Measurements from ENCODE around the gene OR9Q1. TPM values are rescaled to one million over a fixed set of nuclear protein-coding genes. Genes with fewer than 3 reads are reported as not detected.
"Not testable (repeated sequence)": the region's sequence is repeated elsewhere in the genome, so short reads cannot be mapped to it uniquely, and the experiment has no call there.

OR9Q1 gene
- polyA plus RNA-seq, 1 donor (not counting 4 experiments of a cell fraction or from before 2014, with no cell fraction given), result not detected

DNA sequence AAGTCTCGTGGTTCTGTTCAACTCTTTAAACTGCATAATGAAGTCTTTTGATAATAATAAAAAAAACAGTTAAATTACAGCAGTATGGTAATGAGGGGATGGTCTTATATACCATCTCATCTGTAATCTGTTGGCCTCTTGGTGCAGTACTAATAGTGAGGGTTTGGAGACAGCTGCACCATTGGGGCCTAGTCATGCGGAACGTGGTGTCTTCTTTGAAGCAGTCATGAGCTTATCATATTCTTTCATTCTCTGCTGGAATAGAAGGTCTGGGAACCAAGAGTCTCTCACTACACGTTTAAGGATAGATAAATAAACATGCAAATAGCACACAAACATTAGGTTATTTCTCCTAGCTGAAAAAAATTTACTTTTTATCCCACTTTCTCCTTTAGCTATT lies 40.9 kb upstream of the OR9Q1 start:
- Histone ChIP-seq H3K4me1 (ENCODE audit: control insufficient read depth, extremely low read depth, insufficient read depth, low read length) (no peaks in the 10 kb centered on the region), H3K27ac (ENCODE audit: control insufficient read depth, insufficient read depth, low read length) (no peak overlapping the region), H3K9ac (ENCODE audit: control insufficient read depth, extremely low read depth, insufficient read depth, low read length) (no peak overlapping the region), H3K36me3 (ENCODE audit: control insufficient read depth in 2 of 2, extremely low read depth in 1 of 2, insufficient read depth in 2 of 2, low read length in 2 of 2) (no peaks in the 10 kb centered on the region), H3K27me3 (ENCODE audit: control insufficient read depth, extremely low read depth, insufficient read depth, low read length) (no peaks in the 10 kb centered on the region), H3K9me3 (ENCODE audit: control insufficient read depth, low read depth, low read length) (no peaks in the 10 kb centered on the region), H2AFZ (ENCODE audit: control insufficient read depth, low read length) (no peak overlapping the region), H3K4me3 (ENCODE audit: control insufficient read depth in 2 of 3, extremely low read depth in 1 of 3, insufficient read depth in 2 of 3, low read depth in 1 of 3, low read length in 3 of 3) (no peak overlapping the region), H3K9me1 (ENCODE audit: control insufficient read depth, extremely low read depth, insufficient read depth, low read length) (no peaks in the 10 kb centered on the region), H3K79me2 (ENCODE audit: control insufficient read depth, insufficient read depth, low read length) (no peaks in the 10 kb centered on the region), H3K4me2 (ENCODE audit: control insufficient read depth, extremely low read depth, insufficient read depth, low read depth, low read length) (no peak overlapping the region), H4K20me1 (ENCODE audit: control insufficient read depth, extremely low read depth, insufficient read depth, low read length) (no peaks in the 10 kb centered on the region)
- FAIRE-seq (no peak), DNase-seq (ENCODE audit: low read depth, low spot score) (no peak)
- dilution Hi-C loops (cut with MboI; ENCODE audit: extremely low pct_ligation_motif_present, low sequenced_read_pairs), result no loop called here
- TF ChIP-seq, protein P1, sequence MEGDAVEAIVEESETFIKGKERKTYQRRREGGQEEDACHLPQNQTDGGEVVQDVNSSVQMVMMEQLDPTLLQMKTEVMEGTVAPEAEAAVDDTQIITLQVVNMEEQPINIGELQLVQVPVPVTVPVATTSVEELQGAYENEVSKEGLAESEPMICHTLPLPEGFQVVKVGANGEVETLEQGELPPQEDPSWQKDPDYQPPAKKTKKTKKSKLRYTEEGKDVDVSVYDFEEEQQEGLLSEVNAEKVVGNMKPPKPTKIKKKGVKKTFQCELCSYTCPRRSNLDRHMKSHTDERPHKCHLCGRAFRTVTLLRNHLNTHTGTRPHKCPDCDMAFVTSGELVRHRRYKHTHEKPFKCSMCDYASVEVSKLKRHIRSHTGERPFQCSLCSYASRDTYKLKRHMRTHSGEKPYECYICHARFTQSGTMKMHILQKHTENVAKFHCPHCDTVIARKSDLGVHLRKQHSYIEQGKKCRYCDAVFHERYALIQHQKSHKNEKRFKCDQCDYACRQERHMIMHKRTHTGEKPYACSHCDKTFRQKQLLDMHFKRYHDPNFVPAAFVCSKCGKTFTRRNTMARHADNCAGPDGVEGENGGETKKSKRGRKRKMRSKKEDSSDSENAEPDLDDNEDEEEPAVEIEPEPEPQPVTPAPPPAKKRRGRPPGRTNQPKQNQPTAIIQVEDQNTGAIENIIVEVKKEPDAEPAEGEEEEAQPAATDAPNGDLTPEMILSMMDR (optimal IDR thresholded peaks at IDR 0.05 in 1 of 3, IDR thresholded peaks at IDR 0.05 in 1 of 3, conservative IDR thresholded peaks at IDR 0.05 in 1 of 3; ENCODE audit: extremely low read depth in 1 of 3, insufficient read depth in 2 of 3, low read length in 3 of 3), result no peak
- no peak for TF ChIP-seq EZH2 (IDR thresholded peaks at IDR 0.05; ENCODE audit: low read length)

DNA sequence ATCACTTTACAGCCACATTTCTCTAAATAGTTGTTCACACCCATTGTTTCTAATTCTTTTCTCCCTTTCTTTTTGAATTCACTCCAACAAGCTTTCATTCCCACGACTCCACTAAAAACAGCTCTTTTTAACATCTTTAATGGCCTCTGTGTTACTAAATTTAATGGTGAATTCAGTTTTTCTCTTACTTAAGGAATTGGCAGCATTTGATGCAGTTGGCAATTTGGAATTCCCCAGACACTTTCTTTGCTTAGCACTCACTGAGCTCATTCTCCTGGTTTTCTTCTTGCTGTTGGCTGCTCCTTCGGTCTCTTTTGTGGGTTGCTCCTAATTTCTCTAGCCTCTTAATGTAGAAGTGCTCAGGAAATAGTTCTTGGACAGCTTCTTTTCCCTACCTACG lies 40.5 kb upstream of the OR9Q1 start:
- Histone ChIP-seq H3K9me1 (ENCODE audit: control insufficient read depth, extremely low read depth, insufficient read depth, low read length) (no peaks in the 10 kb centered on the region), H4K20me1 (ENCODE audit: control insufficient read depth, extremely low read depth, insufficient read depth, low read length) (no peaks in the 10 kb centered on the region), H3K9me3 (ENCODE audit: control insufficient read depth, low read depth, low read length) (no peaks in the 10 kb centered on the region), H3K4me1 (ENCODE audit: control insufficient read depth, extremely low read depth, insufficient read depth, low read length) (no peaks in the 10 kb centered on the region), H3K4me2 (ENCODE audit: control insufficient read depth, extremely low read depth, insufficient read depth, low read depth, low read length) (no peak overlapping the region), H3K79me2 (ENCODE audit: control insufficient read depth, insufficient read depth, low read length) (no peaks in the 10 kb centered on the region), H3K9ac (ENCODE audit: control insufficient read depth, extremely low read depth, insufficient read depth, low read length) (no peak overlapping the region), H2AFZ (ENCODE audit: control insufficient read depth, low read length) (no peak overlapping the region), H3K27me3 (ENCODE audit: control insufficient read depth, extremely low read depth, insufficient read depth, low read length) (no peaks in the 10 kb centered on the region), H3K4me3 (ENCODE audit: control insufficient read depth in 2 of 3, extremely low read depth in 1 of 3, insufficient read depth in 2 of 3, low read depth in 1 of 3, low read length in 3 of 3) (no peak overlapping the region), H3K27ac (ENCODE audit: control insufficient read depth, insufficient read depth, low read length) (no peak overlapping the region), H3K36me3 (ENCODE audit: control insufficient read depth in 2 of 2, extremely low read depth in 1 of 2, insufficient read depth in 2 of 2, low read length in 2 of 2) (no peaks in the 10 kb centered on the region)
- dilution Hi-C loops (cut with MboI; ENCODE audit: extremely low pct_ligation_motif_present, low sequenced_read_pairs), result no loop called here
- DNase-seq (ENCODE audit: low read depth, low spot score), result no peak
- FAIRE-seq, result no peak
- TF ChIP-seq EZH2 (IDR thresholded peaks at IDR 0.05; ENCODE audit: low read length), result no peak
- TF ChIP-seq, protein P1 (optimal IDR thresholded peaks at IDR 0.05 in 1 of 3, IDR thresholded peaks at IDR 0.05 in 1 of 3, conservative IDR thresholded peaks at IDR 0.05 in 1 of 3; ENCODE audit: extremely low read depth in 1 of 3, insufficient read depth in 2 of 3, low read length in 3 of 3), result no peak

DNA sequence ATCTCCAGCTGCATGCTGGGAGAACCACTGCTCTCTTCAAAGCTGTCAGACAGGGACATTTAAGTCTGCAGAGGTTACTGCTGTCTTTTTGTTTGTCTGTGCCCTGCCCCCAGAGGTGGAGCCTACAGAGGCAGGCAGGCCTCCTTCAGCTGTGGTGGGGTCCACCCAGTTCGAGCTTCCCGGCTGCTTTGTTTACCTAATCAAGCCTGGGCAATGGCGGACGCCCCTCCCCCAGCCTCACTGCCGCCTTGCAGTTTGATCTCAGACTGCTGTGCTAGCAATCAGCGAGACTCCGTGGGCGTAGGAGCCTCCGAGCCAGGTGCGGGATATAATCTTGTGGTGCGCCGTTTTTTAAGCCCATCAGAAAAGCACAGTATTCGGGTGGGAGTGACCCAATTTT lies 24.2 kb upstream of the OR9Q1 start:
- dilution Hi-C loops (cut with MboI; ENCODE audit: extremely low pct_ligation_motif_present, low sequenced_read_pairs); H3K36me3 ChIP-seq (ENCODE audit: control insufficient read depth in 2 of 2, extremely low read depth in 1 of 2, insufficient read depth in 2 of 2, low read length in 2 of 2); H3K9me3 ChIP-seq (ENCODE audit: control insufficient read depth, low read depth, low read length); H3K4me2 ChIP-seq (ENCODE audit: control insufficient read depth, extremely low read depth, insufficient read depth, low read depth, low read length); H2AFZ ChIP-seq (ENCODE audit: control insufficient read depth, low read length); H3K9ac ChIP-seq (ENCODE audit: control insufficient read depth, extremely low read depth, insufficient read depth, low read length); H4K20me1 ChIP-seq (ENCODE audit: control insufficient read depth, extremely low read depth, insufficient read depth, low read length); FAIRE-seq; H3K27me3 ChIP-seq (ENCODE audit: control insufficient read depth, extremely low read depth, insufficient read depth, low read length); DNase-seq (ENCODE audit: low read depth, low spot score); H3K79me2 ChIP-seq (ENCODE audit: control insufficient read depth, insufficient read depth, low read length); H3K9me1 ChIP-seq (ENCODE audit: control insufficient read depth, extremely low read depth, insufficient read depth, low read length); H3K4me1 ChIP-seq (ENCODE audit: control insufficient read depth, extremely low read depth, insufficient read depth, low read length); H3K27ac ChIP-seq (ENCODE audit: control insufficient read depth, insufficient read depth, low read length); H3K4me3 ChIP-seq (ENCODE audit: control insufficient read depth in 2 of 3, extremely low read depth in 1 of 3, insufficient read depth in 2 of 3, low read depth in 1 of 3, low read length in 3 of 3): not testable (repeated sequence)

DNA sequence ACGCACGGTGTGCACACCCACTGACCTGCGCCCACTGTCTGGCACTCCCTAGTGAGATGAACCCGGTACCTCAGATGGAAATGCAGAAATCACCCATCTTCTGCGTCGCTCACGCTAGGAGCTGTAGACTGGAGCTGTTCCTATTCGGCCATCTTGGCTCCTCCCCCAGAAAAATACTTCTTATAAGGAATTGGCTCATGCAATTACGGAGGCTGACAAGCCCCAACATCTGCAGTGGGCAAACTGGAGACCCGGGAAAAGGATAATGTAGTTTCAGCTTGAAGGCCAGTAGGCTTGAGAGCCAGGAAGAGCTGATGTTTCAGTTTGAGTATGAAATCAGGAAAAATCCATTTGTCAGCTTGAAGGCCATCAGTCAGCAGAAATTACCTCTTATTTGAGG lies 23.7 kb upstream of the OR9Q1 start:
- H3K27me3 ChIP-seq (ENCODE audit: control insufficient read depth, extremely low read depth, insufficient read depth, low read length); H3K4me2 ChIP-seq (ENCODE audit: control insufficient read depth, extremely low read depth, insufficient read depth, low read depth, low read length); DNase-seq (ENCODE audit: low read depth, low spot score); H3K36me3 ChIP-seq (ENCODE audit: control insufficient read depth in 2 of 2, extremely low read depth in 1 of 2, insufficient read depth in 2 of 2, low read length in 2 of 2); H3K79me2 ChIP-seq (ENCODE audit: control insufficient read depth, insufficient read depth, low read length); H3K9me1 ChIP-seq (ENCODE audit: control insufficient read depth, extremely low read depth, insufficient read depth, low read length); FAIRE-seq; H3K9ac ChIP-seq (ENCODE audit: control insufficient read depth, extremely low read depth, insufficient read depth, low read length); H3K27ac ChIP-seq (ENCODE audit: control insufficient read depth, insufficient read depth, low read length); H4K20me1 ChIP-seq (ENCODE audit: control insufficient read depth, extremely low read depth, insufficient read depth, low read length); H3K9me3 ChIP-seq (ENCODE audit: control insufficient read depth, low read depth, low read length); dilution Hi-C loops (cut with MboI; ENCODE audit: extremely low pct_ligation_motif_present, low sequenced_read_pairs); H3K4me3 ChIP-seq (ENCODE audit: control insufficient read depth in 2 of 3, extremely low read depth in 1 of 3, insufficient read depth in 2 of 3, low read depth in 1 of 3, low read length in 3 of 3); H2AFZ ChIP-seq (ENCODE audit: control insufficient read depth, low read length); H3K4me1 ChIP-seq (ENCODE audit: control insufficient read depth, extremely low read depth, insufficient read depth, low read length): not testable (repeated sequence)

Data from keratinocyte (primary cell).